Measurements from ENCODE around the gene TIE1. TPM values are rescaled to one million over a fixed set of nuclear protein-coding genes. Genes with fewer than 3 reads are reported as not detected.

The TIE1 gene
- total and polyA plus RNA-seq, 2 experiments from 2014 or later, result 0.21 TPM; not detected in 1

DNA sequence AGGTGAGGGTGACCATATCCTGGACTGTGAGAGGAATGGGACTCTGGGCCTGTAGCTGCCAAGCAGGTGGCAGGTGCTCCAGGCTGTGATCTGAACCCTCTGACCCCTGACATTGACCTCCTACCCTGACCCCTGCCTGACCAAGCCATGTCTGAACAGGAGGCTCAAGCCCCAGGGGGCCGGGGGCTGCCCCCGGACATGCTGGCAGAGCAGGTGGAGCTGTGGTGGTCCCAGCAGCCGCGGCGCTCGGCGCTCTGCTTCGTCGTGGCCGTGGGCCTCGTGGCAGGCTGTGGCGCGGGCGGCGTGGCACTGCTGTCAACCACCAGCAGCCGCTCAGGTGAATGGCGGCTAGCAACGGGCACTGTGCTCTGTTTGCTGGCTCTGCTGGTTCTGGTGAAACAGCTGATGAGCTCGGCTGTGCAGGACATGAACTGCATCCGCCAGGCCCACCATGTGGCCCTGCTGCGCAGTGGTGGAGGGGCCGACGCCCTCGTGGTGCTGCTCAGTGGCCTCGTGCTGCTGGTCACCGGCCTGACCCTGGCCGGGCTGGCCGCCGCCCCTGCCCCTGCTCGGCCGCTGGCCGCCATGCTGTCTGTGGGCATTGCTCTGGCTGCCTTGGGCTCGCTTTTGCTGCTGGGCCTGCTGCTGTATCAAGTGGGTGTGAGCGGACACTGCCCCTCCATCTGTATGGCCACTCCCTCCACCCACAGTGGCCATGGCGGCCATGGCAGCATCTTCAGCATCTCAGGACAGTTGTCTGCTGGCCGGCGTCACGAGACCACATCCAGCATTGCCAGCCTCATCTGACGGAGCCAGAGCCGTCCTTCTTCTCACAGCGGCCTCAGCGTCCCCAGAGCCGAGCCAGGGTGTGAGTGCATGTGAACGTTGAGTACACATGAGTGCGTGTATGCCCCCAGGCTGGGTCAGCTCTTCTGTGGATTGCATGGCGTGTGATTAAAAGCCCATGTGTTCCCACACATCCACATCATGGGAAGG is 27.9 kb upstream of the TIE1 start:
- Histone ChIP-seq H3K9me3 (ENCODE audit: low read depth) (no peaks in the 10 kb centered on the region), H3K4me3 (no peak overlapping the region), H3K9ac (no peak overlapping the region), H3K36me3 (ENCODE audit: low read depth) (no peaks in the 10 kb centered on the region), H2AFZ (no peak overlapping the region), H3F3A (ENCODE audit: insufficient read depth) (no peaks in the 10 kb centered on the region), H3K9me2 (ENCODE audit: insufficient read depth) (no peaks in the 10 kb centered on the region), H3K4me1 (ENCODE audit: insufficient read depth) (no peaks in the 10 kb centered on the region), H3K27ac (no peak overlapping the region), H3K79me2 (ENCODE audit: insufficient read depth) (no peaks in the 10 kb centered on the region), H4K20me1 (ENCODE audit: insufficient read depth) (no peaks in the 10 kb centered on the region), H3K27me3 (replicated peaks; ENCODE audit: insufficient read depth) (no peaks in the 10 kb centered on the region; the same call in 1 of the 2 replicates), H3K4me2 (ENCODE audit: unreplicated experiment) (no peak overlapping the region)
- TF ChIP-seq EZH2 (IDR thresholded peaks at IDR 0.05; ENCODE audit: insufficient read depth, poor library complexity, severe bottlenecking) (no peak), EZH2phosphoT487 (IDR thresholded peaks at IDR 0.05; ENCODE audit: insufficient read depth, low read depth) (no peak)
- DNase-seq, result no peak
- in situ Hi-C loops (cut with MboI), result no loop called here
- WGBS, 2 experiments (ENCODE audit: low coverage in 1 of 2, low lambda C conversion rate in 2 of 2, missing lambda C conversion rate in 2 of 2), result 90 to 94% methylated on average over 42 to 46 of the region's 46 CpGs

DNA sequence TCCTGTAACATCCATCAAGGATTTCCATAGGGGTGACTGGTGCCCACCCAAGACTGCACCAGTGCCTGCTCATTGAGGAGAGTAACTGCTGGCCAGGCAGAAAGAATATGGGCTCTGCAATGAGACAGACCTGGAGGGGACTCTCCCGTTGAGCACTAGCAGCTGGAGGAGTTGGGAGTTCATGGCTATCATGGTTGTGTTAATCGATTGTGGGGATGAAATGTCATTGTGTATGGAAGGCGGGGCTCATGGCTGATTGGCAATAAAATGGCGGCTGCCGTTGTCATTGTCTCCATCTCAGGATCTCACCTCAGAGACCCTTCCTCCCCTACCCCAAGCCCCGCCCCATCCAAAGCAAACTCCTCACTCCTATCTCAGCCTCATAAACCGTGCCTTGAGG is 27.1 kb upstream of the TIE1 start:
- 91 to 96% methylated on average over 5 to 7 of the region's 7 CpGs for WGBS, 2 experiments (ENCODE audit: low coverage in 1 of 2, low lambda C conversion rate in 2 of 2, missing lambda C conversion rate in 2 of 2)

DNA sequence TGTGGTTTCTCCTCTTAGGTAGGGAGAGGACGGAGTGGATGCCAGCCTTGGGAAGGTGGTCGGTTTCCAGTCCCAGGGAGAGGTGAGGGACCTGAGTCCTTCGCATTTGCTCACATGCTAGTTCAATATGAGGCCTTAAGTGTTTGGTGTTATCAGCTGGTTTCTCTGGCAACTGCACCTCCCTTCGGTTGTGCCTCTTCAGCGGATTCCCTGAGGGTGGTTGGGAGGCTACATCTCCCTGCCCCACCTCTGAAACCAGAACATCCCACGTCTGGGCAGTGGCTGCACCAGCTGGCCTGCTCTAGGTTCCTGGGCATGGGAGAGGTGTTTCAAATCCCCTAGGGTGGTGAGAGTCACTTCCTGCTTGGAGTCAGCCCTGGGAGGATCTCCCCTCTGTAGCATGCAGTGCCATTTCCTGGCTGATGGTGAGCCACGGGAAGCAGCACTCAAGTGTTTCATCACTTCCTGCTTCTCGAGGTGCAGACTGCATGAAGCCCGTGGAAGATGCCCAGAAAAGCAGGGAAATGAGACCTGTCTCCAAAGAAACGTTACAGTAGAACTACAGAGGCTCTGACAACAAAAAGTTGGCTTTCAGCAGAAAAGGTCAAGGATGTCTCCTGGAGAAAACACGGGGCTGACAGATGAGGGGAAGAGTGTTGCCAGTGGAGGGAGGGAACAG is 26.5 kb upstream of the TIE1 start:
- in situ Hi-C loops (cut with MboI), result no loop called here
- no peaks in the 10 kb centered on the region for H3K9me2 ChIP-seq (ENCODE audit: insufficient read depth)
- no peaks in the 10 kb centered on the region for H3K79me2 ChIP-seq (ENCODE audit: insufficient read depth)
- H3K27ac ChIP-seq, result no peak overlapping the region
- 51 to 53% methylated on average over 11 of the region's 11 CpGs for WGBS, 2 experiments (ENCODE audit: low coverage in 1 of 2, low lambda C conversion rate in 2 of 2, missing lambda C conversion rate in 2 of 2)
- H3K9me3 ChIP-seq (ENCODE audit: low read depth), result no peaks in the 10 kb centered on the region
- H3K27me3 ChIP-seq (replicated peaks; ENCODE audit: insufficient read depth), result no peaks in the 10 kb centered on the region; the same call in 1 of the 2 replicates
- no peaks in the 10 kb centered on the region for H4K20me1 ChIP-seq (ENCODE audit: insufficient read depth)
- H3K36me3 ChIP-seq (ENCODE audit: low read depth), result no peaks in the 10 kb centered on the region
- H3K4me2 ChIP-seq (ENCODE audit: unreplicated experiment), result no peak overlapping the region
- DNase-seq, result peak; percentile 54
- H3K4me1 ChIP-seq (ENCODE audit: insufficient read depth), result no peaks in the 10 kb centered on the region
- no peaks in the 10 kb centered on the region for H3F3A ChIP-seq (ENCODE audit: insufficient read depth)
- no peak overlapping the region for H3K9ac ChIP-seq
- no peak for TF ChIP-seq EZH2 (IDR thresholded peaks at IDR 0.05; ENCODE audit: insufficient read depth, poor library complexity, severe bottlenecking)
- TF ChIP-seq EZH2phosphoT487 (IDR thresholded peaks at IDR 0.05; ENCODE audit: insufficient read depth, low read depth), result no peak
- peak overlapping the region; percentile 83 for H2AFZ ChIP-seq
- no peak overlapping the region for H3K4me3 ChIP-seq

More for the DNA sequence above, 27.1 kb upstream of the TIE1 start:
- Histone ChIP-seq H3K4me3 (no peak overlapping the region), H4K20me1 (ENCODE audit: insufficient read depth) (no peaks in the 10 kb centered on the region), H3K4me2 (ENCODE audit: unreplicated experiment) (no peak overlapping the region), H3K9ac (no peak overlapping the region), H2AFZ (peak overlapping the region; percentile 83; the same call in 1 of the 2 replicates), H3K79me2 (ENCODE audit: insufficient read depth) (no peaks in the 10 kb centered on the region), H3K9me3 (ENCODE audit: low read depth) (no peaks in the 10 kb centered on the region), H3F3A (ENCODE audit: insufficient read depth) (no peaks in the 10 kb centered on the region), H3K4me1 (ENCODE audit: insufficient read depth) (no peaks in the 10 kb centered on the region), H3K27me3 (replicated peaks; ENCODE audit: insufficient read depth) (no peaks in the 10 kb centered on the region; the same call in 1 of the 2 replicates), H3K27ac (no peak overlapping the region), H3K36me3 (ENCODE audit: low read depth) (no peaks in the 10 kb centered on the region), H3K9me2 (ENCODE audit: insufficient read depth) (no peaks in the 10 kb centered on the region)
- in situ Hi-C loops (cut with MboI), result no loop called here
- TF ChIP-seq EZH2 (IDR thresholded peaks at IDR 0.05; ENCODE audit: insufficient read depth, poor library complexity, severe bottlenecking), result no peak
- no peak for TF ChIP-seq EZH2phosphoT487 (IDR thresholded peaks at IDR 0.05; ENCODE audit: insufficient read depth, low read depth)
- DNase-seq, result no peak

GRCh38 chr1:43274804-43275180 is 26.0 kb upstream of the TIE1 start:
- Histone ChIP-seq H3K27me3 (replicated peaks; ENCODE audit: insufficient read depth) (no peaks in the 10 kb centered on the region), H3K27ac (no peak overlapping the region), H3K9ac (no peak overlapping the region), H4K20me1 (ENCODE audit: insufficient read depth) (no peaks in the 10 kb centered on the region), H3K4me3 (no peak overlapping the region), H3K9me2 (ENCODE audit: insufficient read depth) (no peaks in the 10 kb centered on the region), H3K4me2 (ENCODE audit: unreplicated experiment) (no peak overlapping the region), H3K9me3 (ENCODE audit: low read depth) (no peaks in the 10 kb centered on the region), H3F3A (ENCODE audit: insufficient read depth) (no peaks in the 10 kb centered on the region), H3K79me2 (ENCODE audit: insufficient read depth) (no peaks in the 10 kb centered on the region), H3K4me1 (ENCODE audit: insufficient read depth) (no peaks in the 10 kb centered on the region), H2AFZ (peak overlapping the region; percentile 83), H3K36me3 (ENCODE audit: low read depth) (no peaks in the 10 kb centered on the region)
- TF ChIP-seq EZH2 (IDR thresholded peaks at IDR 0.05; ENCODE audit: insufficient read depth, poor library complexity, severe bottlenecking), result no peak
- TF ChIP-seq EZH2phosphoT487 (IDR thresholded peaks at IDR 0.05; ENCODE audit: insufficient read depth, low read depth), result no peak
- no peak for DNase-seq
- 74 to 75% methylated on average over 8 of the region's 8 CpGs for WGBS, 2 experiments (ENCODE audit: low coverage in 1 of 2, low lambda C conversion rate in 2 of 2, missing lambda C conversion rate in 2 of 2)
- in situ Hi-C loops (cut with MboI), result no loop called here
